ENCODE measurements around the gene JADE3.

Gene JADE3

DNA sequence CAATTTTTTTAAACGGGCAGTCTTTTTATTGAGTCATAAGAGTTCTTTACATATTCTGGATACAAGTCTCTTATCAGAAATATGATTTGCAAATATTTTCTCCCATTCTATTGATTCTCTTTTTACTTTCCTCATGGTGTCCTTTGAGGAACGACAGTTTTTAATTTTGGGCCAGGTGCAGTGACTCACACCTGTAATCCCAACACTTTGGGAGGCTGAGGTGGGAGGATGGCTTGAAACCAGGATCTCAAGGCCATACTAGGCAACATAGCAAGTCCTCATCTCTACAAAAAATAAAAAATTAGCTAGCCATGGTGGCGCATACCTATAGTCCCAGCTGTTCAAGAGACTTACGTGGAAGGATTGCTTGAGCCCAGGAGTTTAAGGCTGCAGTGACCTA lies 99.9 kb downstream of the JADE3 start:
- Histone ChIP-seq H3K9me2 (replicated peaks; ENCODE audit: insufficient read depth, low read length) (no peaks in the 10 kb centered on the region), H2AFZ (ENCODE audit: low read length) (no peak overlapping the region), H3K4me2 (ENCODE audit: low read depth, low read length) (no peak overlapping the region), H3K4me1 (ENCODE audit: low read length) (no peaks in the 10 kb centered on the region), H3K27me3 (replicated peaks; ENCODE audit: insufficient read depth, low read length) (no peaks in the 10 kb centered on the region), H3K79me2 (ENCODE audit: low read length) (no peaks in the 10 kb centered on the region), H3K9ac (ENCODE audit: low read length) (no peak overlapping the region), H3K9me3 (replicated peaks; ENCODE audit: insufficient read depth, low read length) (no peaks in the 10 kb centered on the region), H3F3A (ENCODE audit: insufficient read depth, low read length) (no peaks in the 10 kb centered on the region), H3K36me3 (replicated peaks; ENCODE audit: insufficient read depth, low read length) (no peaks in the 10 kb centered on the region), H4K20me1 (ENCODE audit: insufficient read depth, low read length) (no peaks in the 10 kb centered on the region), H3K27ac (ENCODE audit: low read length) (no peak overlapping the region), H3K4me3 (ENCODE audit: low read length) (no peak overlapping the region)
- no peak for DNase-seq
- no peak for TF ChIP-seq EZH2 (optimal IDR thresholded peaks at IDR 0.05; ENCODE audit: low read depth, low read length)
- TF ChIP-seq, protein P1, sequence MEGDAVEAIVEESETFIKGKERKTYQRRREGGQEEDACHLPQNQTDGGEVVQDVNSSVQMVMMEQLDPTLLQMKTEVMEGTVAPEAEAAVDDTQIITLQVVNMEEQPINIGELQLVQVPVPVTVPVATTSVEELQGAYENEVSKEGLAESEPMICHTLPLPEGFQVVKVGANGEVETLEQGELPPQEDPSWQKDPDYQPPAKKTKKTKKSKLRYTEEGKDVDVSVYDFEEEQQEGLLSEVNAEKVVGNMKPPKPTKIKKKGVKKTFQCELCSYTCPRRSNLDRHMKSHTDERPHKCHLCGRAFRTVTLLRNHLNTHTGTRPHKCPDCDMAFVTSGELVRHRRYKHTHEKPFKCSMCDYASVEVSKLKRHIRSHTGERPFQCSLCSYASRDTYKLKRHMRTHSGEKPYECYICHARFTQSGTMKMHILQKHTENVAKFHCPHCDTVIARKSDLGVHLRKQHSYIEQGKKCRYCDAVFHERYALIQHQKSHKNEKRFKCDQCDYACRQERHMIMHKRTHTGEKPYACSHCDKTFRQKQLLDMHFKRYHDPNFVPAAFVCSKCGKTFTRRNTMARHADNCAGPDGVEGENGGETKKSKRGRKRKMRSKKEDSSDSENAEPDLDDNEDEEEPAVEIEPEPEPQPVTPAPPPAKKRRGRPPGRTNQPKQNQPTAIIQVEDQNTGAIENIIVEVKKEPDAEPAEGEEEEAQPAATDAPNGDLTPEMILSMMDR (IDR thresholded peaks at IDR 0.05; ENCODE audit: low read length): no peak
- no peak for TF ChIP-seq EZH2phosphoT487 (IDR thresholded peaks at IDR 0.05; ENCODE audit: low read length)

DNA sequence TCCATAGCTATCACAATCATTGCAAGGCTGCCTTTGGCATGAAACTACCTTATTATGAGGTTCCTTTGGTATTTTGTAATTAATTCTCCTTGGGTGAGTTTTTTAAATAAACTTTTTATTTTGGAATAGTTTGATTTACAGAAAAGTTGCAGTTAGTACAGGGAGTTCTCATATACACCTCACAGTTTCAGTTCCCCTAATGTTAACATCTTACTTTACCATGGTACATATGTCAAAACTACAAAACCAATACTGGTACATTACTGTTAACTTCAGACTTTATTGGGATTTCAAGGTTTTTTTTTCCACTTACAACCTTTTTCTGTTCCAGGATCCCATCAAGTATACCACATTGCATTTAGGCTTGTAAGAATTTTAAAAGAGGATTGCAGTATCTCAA lies 114.0 kb downstream of the JADE3 start:
- DNase-seq: no peak
- Histone ChIP-seq H3K9ac (ENCODE audit: low read length) (no peak overlapping the region), H4K20me1 (ENCODE audit: insufficient read depth, low read length) (no peaks in the 10 kb centered on the region), H2AFZ (ENCODE audit: low read length) (no peak overlapping the region), H3F3A (ENCODE audit: insufficient read depth, low read length) (no peaks in the 10 kb centered on the region), H3K27ac (ENCODE audit: low read length) (no peak overlapping the region), H3K36me3 (replicated peaks; ENCODE audit: insufficient read depth, low read length) (no peaks in the 10 kb centered on the region), H3K4me1 (ENCODE audit: low read length) (0 out of 2 replicates have a peak, but pooled peaks cover 3% of the 10 kb centered on the region), H3K27me3 (replicated peaks; ENCODE audit: insufficient read depth, low read length) (no peaks in the 10 kb centered on the region), H3K4me2 (ENCODE audit: low read depth, low read length) (no peak overlapping the region), H3K9me2 (replicated peaks; ENCODE audit: insufficient read depth, low read length) (no peaks in the 10 kb centered on the region), H3K9me3 (replicated peaks; ENCODE audit: insufficient read depth, low read length) (no peaks in the 10 kb centered on the region), H3K79me2 (ENCODE audit: low read length) (no peaks in the 10 kb centered on the region), H3K4me3 (ENCODE audit: low read length) (no peak overlapping the region)
- TF ChIP-seq, protein P1 (IDR thresholded peaks at IDR 0.05; ENCODE audit: low read length): no peak
- no peak for TF ChIP-seq EZH2phosphoT487 (IDR thresholded peaks at IDR 0.05; ENCODE audit: low read length)
- no peak for TF ChIP-seq EZH2 (optimal IDR thresholded peaks at IDR 0.05; ENCODE audit: low read depth, low read length)

DNA sequence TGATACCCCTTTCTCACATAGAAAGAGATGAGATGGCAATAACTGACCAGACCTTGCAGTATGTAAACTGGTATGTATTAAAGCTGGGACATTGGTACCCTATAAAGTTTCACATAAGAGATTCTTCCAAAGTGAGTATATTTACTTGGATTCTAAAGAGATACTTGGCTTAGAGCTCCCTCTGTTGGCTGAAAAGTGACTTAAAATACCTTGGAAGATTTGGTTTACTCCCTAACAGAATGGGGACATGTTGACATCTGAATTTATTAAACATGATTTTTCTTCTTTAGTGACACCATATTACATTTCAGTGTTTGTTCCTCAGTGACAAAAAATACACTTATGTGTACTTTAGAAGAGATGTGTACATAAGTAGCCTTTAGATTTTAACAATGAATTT lies 118.1 kb downstream of the JADE3 start:
- H3K27ac ChIP-seq (ENCODE audit: low read length): no peak overlapping the region
- H3K9me2 ChIP-seq (replicated peaks; ENCODE audit: insufficient read depth, low read length): no peaks in the 10 kb centered on the region
- no peak overlapping the region for H3K4me3 ChIP-seq (ENCODE audit: low read length)
- H3F3A ChIP-seq (ENCODE audit: insufficient read depth, low read length): no peaks in the 10 kb centered on the region
- no peak overlapping the region for H2AFZ ChIP-seq (ENCODE audit: low read length)
- no peaks in the 10 kb centered on the region for H4K20me1 ChIP-seq (ENCODE audit: insufficient read depth, low read length)
- TF ChIP-seq, protein P1 (IDR thresholded peaks at IDR 0.05; ENCODE audit: low read length): peak; percentile 62
- no peak for TF ChIP-seq EZH2 (optimal IDR thresholded peaks at IDR 0.05; ENCODE audit: low read depth, low read length)
- H3K9me3 ChIP-seq (replicated peaks; ENCODE audit: insufficient read depth, low read length): no peaks in the 10 kb centered on the region
- no peak overlapping the region for H3K4me2 ChIP-seq (ENCODE audit: low read depth, low read length)
- 0 out of 2 replicates have a peak, but pooled peaks cover 4% of the 10 kb centered on the region for H3K4me1 ChIP-seq (ENCODE audit: low read length)
- peak; percentile 63 for DNase-seq
- no peaks in the 10 kb centered on the region for H3K79me2 ChIP-seq (ENCODE audit: low read length)
- no peak overlapping the region for H3K9ac ChIP-seq (ENCODE audit: low read length)
- H3K27me3 ChIP-seq (replicated peaks; ENCODE audit: insufficient read depth, low read length): no peaks in the 10 kb centered on the region
- no peaks in the 10 kb centered on the region for H3K36me3 ChIP-seq (replicated peaks; ENCODE audit: insufficient read depth, low read length)

Data from MM.1S (cell line).